Measurements from ENCODE around the gene PRDM15.

PRDM15 gene

DNA sequence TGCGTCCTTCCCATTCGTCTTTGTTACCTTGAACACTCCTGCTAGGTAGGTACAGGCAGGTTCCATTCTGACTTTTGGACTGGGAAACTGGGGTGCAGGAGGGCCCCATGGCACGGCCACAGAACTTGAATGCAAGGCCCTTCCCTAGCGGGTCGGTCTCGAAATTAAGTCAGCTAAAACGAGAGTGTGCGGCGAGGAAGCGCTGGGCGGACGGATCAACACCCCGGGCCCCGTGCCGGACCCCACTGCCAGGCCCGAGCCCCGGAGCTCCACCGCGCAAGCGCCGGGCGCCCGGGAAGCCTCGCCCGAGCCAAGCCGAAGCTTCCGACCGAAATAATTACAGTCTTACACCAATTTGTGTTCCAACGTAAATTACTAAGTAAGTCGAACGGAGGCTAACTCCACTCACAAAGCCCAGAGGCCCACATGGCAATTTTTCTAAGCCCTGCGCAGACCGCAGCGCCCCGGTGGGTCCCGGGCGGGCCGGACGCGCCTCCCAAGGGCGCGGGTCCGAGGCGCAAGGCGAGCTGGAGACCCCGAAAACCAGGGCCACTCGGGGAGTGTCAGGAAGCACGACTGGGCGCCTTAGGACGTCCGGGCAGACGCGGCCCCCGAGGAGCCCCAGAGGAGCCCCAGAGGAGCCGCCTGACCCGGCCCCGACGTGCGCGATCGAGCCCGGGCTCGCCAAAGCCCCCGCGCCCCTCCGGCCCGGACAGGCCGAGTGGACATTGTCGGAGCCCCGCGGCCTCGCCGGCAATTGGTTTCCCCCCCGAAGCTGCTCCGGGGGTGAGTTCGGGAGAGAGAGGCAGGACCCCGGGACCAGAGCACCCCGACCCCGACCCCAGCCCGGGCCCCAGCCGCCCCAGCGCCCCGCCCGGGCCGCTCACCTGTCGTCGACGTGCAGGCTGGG, 112.9 kb downstream of the PRDM15 start:
- TF ChIP-seq CTCF (IDR thresholded peaks at IDR 0.05; ENCODE audit: control extremely low read depth, extremely low read depth, low read depth, missing control alignments) = no peak
- CTCF ChIA-PET = interaction anchor here (0.9 kb wide), 1 partner anchor 483 kb away, joined by 4 read pairs; no protein-coding TSS in a partner anchor

DNA sequence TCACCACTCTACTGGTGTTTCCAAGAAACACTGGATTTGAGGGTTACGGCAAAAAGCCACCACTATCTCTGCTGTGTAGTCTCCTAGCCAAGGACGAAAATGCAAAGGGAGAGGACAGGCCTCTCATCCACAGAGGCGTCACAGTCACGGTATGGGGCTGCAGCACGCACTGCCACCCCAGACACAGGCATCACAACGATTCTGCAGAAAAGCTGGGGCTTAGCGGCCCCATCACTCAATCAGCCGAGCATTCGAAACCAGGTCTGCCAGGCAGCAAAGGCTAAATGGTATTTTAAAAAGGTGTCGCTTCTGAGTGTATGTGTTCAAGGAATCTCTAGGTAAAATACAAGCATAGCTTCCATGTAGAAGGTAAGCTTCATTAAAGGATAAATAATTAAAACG, 113.7 kb downstream of the PRDM15 start:
- ChIA-PET POLR2A (no interaction called here), CTCF (interaction anchor here (0.9 to 1.2 kb wide), 3 partner anchors 13 to 482 kb away, joined by 3 to 4 read pairs (median 3); no protein-coding TSS in a partner anchor)
- no peak for DNase-seq (ENCODE audit: extremely low spot score)
- no peak for TF ChIP-seq CTCF (IDR thresholded peaks at IDR 0.05; ENCODE audit: control extremely low read depth, extremely low read depth, low read depth, missing control alignments)

More for the DNA sequence above, 112.9 kb downstream of the PRDM15 start:
- POLR2A ChIA-PET = no interaction called here
- DNase-seq (ENCODE audit: extremely low spot score) = no peak

- DNase-seq (ENCODE audit: extremely low spot score) = no peak
- no peak for TF ChIP-seq CTCF (IDR thresholded peaks at IDR 0.05; ENCODE audit: control extremely low read depth, extremely low read depth, low read depth, missing control alignments)
- ChIA-PET POLR2A (no interaction called here), CTCF (interaction anchor here (0.9 to 1.2 kb wide), 3 partner anchors 13 to 482 kb away, joined by 3 to 4 read pairs (median 3); no protein-coding TSS in a partner anchor)
Measured at GRCh38 chr21:41764558-41765419, 114.4 kb downstream of the PRDM15 start.

GRCh38 chr21:41763996-41764395, 115.1 kb downstream of the PRDM15 start:
- no peak for DNase-seq (ENCODE audit: extremely low spot score)
- ChIA-PET CTCF (no interaction called here), POLR2A (no interaction called here)
- TF ChIP-seq CTCF (IDR thresholded peaks at IDR 0.05; ENCODE audit: control extremely low read depth, extremely low read depth, low read depth, missing control alignments) = no peak

DNA sequence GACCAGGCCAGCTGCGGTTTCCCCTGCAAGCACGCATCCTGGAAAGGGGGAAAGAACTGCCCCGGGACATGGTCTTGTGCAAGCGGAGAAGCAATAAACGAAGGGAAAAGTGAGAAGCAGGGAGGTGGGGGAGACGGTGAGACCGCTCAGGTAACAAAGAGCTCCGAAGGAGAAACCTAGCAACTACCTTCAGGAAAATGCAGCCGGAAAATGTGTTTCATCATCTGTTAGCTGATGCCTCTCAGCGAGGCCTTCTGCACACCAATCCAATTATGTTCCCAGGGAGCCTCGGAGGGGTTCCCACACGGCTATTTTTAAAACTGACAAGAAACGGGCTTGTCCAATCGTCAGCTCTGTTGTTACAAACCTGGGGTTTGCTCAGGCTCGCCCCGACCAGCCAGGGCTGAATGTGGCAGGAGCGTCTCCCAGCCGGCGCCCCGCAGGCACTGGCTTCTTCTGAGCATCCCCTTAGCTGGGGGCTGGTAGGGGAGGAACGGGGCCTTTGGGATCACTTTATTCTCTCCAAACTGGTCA, 115.7 kb downstream of the PRDM15 start:
- ChIA-PET POLR2A (no interaction called here), CTCF (no interaction called here)
- no peak for DNase-seq (ENCODE audit: extremely low spot score)
- TF ChIP-seq CTCF (IDR thresholded peaks at IDR 0.05; ENCODE audit: control extremely low read depth, extremely low read depth, low read depth, missing control alignments) = no peak

DNA sequence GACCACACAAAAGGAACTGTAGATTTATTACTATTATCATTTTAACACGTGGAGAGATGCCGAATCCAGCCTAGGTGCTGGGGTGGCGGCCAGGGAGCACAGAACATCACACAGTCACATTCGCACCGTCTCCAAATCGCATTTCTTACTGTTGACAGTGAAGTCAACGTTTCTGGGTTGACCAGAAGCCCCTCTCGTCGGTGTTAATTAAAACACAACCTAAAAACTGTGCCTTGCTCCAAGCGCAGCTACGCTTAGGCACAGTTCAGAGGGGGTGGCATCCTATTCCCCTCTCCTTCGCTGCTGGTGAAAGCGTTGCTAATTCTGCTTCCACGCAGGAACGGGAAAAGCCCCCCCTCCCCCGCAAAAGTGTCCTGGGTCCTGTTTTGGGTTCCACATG, 116.4 kb downstream of the PRDM15 start:
- no peak for DNase-seq (ENCODE audit: extremely low spot score)
- POLR2A ChIA-PET = no interaction called here
- CTCF ChIA-PET = no interaction called here
- no peak for TF ChIP-seq CTCF (IDR thresholded peaks at IDR 0.05; ENCODE audit: control extremely low read depth, extremely low read depth, low read depth, missing control alignments)
